ENCODE results near the gene PELI2. TPM values are rescaled to one million over a fixed set of nuclear protein-coding genes. Genes with fewer than 3 reads are reported as not detected.
"Not testable (repeated sequence)": the region's sequence is repeated elsewhere in the genome, so short reads cannot be mapped to it uniquely, and the experiment has no call there.

The PELI2 gene
- total RNA-seq, 1 donor from 2014 or later = 16.2 TPM

DNA sequence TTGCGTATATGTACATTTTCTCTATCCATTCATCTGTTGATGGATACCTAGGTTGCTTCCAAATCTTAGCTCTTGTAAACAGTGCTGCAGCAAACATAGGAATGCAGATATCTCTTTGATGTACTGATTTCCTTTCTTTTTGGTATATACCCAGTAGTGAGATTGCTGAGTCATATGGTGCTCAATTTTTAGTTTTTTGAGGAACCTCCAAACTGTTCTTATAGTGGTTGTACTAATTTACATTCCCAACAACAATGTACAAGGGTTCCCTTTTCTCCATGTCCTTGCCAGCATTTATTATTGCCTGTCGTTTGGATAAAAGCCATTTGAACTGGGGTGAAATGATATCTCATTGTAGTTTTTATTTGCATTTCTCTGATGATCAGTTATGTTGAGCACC lies 44.3 kb downstream of the PELI2 start:
- no peak overlapping the region for H3K4me3 Mint-ChIP-seq
- no peaks in the 10 kb centered on the region for H3K27me3 Mint-ChIP-seq (ENCODE audit: low read depth)
- no peaks in the 10 kb centered on the region for H3K4me1 Mint-ChIP-seq
- no peak for DNase-seq (ENCODE audit: low read depth, low spot score)
- TF ChIP-seq, protein P1, sequence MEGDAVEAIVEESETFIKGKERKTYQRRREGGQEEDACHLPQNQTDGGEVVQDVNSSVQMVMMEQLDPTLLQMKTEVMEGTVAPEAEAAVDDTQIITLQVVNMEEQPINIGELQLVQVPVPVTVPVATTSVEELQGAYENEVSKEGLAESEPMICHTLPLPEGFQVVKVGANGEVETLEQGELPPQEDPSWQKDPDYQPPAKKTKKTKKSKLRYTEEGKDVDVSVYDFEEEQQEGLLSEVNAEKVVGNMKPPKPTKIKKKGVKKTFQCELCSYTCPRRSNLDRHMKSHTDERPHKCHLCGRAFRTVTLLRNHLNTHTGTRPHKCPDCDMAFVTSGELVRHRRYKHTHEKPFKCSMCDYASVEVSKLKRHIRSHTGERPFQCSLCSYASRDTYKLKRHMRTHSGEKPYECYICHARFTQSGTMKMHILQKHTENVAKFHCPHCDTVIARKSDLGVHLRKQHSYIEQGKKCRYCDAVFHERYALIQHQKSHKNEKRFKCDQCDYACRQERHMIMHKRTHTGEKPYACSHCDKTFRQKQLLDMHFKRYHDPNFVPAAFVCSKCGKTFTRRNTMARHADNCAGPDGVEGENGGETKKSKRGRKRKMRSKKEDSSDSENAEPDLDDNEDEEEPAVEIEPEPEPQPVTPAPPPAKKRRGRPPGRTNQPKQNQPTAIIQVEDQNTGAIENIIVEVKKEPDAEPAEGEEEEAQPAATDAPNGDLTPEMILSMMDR (conservative IDR thresholded peaks at IDR 0.05) = no peak
- peaks cover 40% of the 10 kb centered on the region for H3K9me3 Mint-ChIP-seq
- H3K27ac Mint-ChIP-seq (ENCODE audit: unreplicated experiment) = no peak overlapping the region
- H3K36me3 Mint-ChIP-seq (ENCODE audit: low read depth) = peaks cover 51% of the 10 kb centered on the region

GRCh38 chr14:56166579-56166978 lies 48.4 kb downstream of the PELI2 start:
- H3K36me3 Mint-ChIP-seq (ENCODE audit: low read depth) = peaks cover 54% of the 10 kb centered on the region
- not testable (repeated sequence) for H3K4me1 Mint-ChIP-seq; H3K27ac Mint-ChIP-seq (ENCODE audit: unreplicated experiment); H3K4me3 Mint-ChIP-seq; DNase-seq (ENCODE audit: low read depth, low spot score); H3K27me3 Mint-ChIP-seq (ENCODE audit: low read depth)
- peaks cover 42% of the 10 kb centered on the region for H3K9me3 Mint-ChIP-seq

- peaks cover 47% of the 10 kb centered on the region for H3K36me3 Mint-ChIP-seq (ENCODE audit: low read depth)
- H3K4me3 Mint-ChIP-seq = no peak overlapping the region
- H3K27me3 Mint-ChIP-seq (ENCODE audit: low read depth) = no peaks in the 10 kb centered on the region
Measured at GRCh38 chr14:56168007-56168616, 49.9 kb downstream of the PELI2 start.

GRCh38 chr14:56170028-56170427 lies 51.8 kb downstream of the PELI2 start:
- H3K36me3 Mint-ChIP-seq (ENCODE audit: low read depth) = peaks cover 28% of the 10 kb centered on the region
- TF ChIP-seq, protein P1 (conservative IDR thresholded peaks at IDR 0.05) = no peak
- H3K27ac Mint-ChIP-seq (ENCODE audit: unreplicated experiment) = no peak overlapping the region
- no peak for DNase-seq (ENCODE audit: low read depth, low spot score)
- H3K4me1 Mint-ChIP-seq = peaks cover 29% of the 10 kb centered on the region
- no peak overlapping the region for H3K4me3 Mint-ChIP-seq
- peaks cover 19% of the 10 kb centered on the region for H3K9me3 Mint-ChIP-seq
- no peaks in the 10 kb centered on the region for H3K27me3 Mint-ChIP-seq (ENCODE audit: low read depth)

More at GRCh38 chr14:56168007-56168616, 49.9 kb downstream of the PELI2 start:
- TF ChIP-seq, protein P1 (conservative IDR thresholded peaks at IDR 0.05) = no peak
- peaks cover 18% of the 10 kb centered on the region for H3K4me1 Mint-ChIP-seq
- peaks cover 34% of the 10 kb centered on the region for H3K9me3 Mint-ChIP-seq
- DNase-seq (ENCODE audit: low read depth, low spot score) = no peak
- H3K27ac Mint-ChIP-seq (ENCODE audit: unreplicated experiment) = no peak overlapping the region

DNA sequence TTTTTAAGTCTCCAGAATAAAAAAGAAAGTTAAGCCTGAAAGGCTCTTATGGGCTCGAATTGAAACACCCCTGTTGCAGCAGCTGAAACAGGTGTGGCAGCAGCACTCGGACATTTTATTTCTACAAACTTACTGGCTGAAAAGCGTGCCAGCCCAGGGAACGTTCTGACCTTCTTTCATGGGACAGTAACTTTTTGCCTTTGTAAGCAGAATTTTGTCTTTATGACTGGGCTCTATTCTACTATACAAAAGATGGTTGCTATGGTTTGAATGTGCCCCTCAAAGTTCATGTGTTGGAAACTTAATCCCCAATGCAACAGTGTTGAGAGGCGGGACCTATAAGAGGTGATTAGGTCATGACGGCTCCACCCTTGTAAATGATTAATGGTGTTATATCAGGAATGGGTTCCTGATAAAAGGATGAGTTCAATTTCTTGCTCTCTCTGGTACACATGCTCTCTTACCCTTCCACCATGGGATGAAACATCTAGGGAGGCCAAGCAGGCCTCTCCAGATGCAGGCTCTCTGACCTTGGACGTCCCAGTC lies 52.7 kb downstream of the PELI2 start:
- no peak for DNase-seq (ENCODE audit: low read depth, low spot score)
- H3K4me1 Mint-ChIP-seq = peaks cover 29% of the 10 kb centered on the region
- no peak overlapping the region for H3K4me3 Mint-ChIP-seq
- no peak overlapping the region for H3K27ac Mint-ChIP-seq (ENCODE audit: unreplicated experiment)
- peaks cover 13% of the 10 kb centered on the region for H3K9me3 Mint-ChIP-seq
- H3K36me3 Mint-ChIP-seq (ENCODE audit: low read depth) = peaks cover 21% of the 10 kb centered on the region
- no peaks in the 10 kb centered on the region for H3K27me3 Mint-ChIP-seq (ENCODE audit: low read depth)
- TF ChIP-seq, protein P1 (conservative IDR thresholded peaks at IDR 0.05) = no peak

DNA sequence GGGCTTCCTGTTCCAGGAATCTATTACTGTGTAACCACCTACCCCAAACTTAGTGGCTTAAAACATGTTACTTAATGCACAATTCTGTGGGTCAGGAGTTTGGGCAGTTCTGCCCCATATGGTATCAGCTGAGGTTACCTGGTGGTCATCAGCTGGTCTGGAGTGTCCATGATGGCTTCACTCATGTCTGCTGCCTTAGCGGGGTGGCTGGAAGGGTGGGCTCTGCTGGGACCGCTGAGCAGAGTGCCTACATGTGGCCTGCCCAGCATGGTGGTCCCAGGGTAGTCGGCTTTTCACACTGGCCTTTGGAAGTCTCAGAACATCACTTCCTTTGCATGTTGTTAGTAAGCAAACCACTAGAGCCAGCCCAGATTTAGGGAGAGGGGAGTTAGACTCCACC lies 53.9 kb downstream of the PELI2 start:
- no peak for DNase-seq (ENCODE audit: low read depth, low spot score)
- peak overlapping the region; percentile 73 for H3K27ac Mint-ChIP-seq (ENCODE audit: unreplicated experiment)
- peaks cover 29% of the 10 kb centered on the region for H3K4me1 Mint-ChIP-seq
- TF ChIP-seq, protein P1 (conservative IDR thresholded peaks at IDR 0.05) = no peak
- H3K4me3 Mint-ChIP-seq = no peak overlapping the region
- no peaks in the 10 kb centered on the region for H3K27me3 Mint-ChIP-seq (ENCODE audit: low read depth)
- H3K9me3 Mint-ChIP-seq = peaks cover 6% of the 10 kb centered on the region
- peaks cover 12% of the 10 kb centered on the region for H3K36me3 Mint-ChIP-seq (ENCODE audit: low read depth)

All from neural crest cell (in vitro differentiated cells).